ENCODE measurements around the gene MORN1.
"Not testable (repeated sequence)": the region's sequence is repeated elsewhere in the genome, so short reads cannot be mapped to it uniquely, and the experiment has no call there.

The MORN1 gene

DNA sequence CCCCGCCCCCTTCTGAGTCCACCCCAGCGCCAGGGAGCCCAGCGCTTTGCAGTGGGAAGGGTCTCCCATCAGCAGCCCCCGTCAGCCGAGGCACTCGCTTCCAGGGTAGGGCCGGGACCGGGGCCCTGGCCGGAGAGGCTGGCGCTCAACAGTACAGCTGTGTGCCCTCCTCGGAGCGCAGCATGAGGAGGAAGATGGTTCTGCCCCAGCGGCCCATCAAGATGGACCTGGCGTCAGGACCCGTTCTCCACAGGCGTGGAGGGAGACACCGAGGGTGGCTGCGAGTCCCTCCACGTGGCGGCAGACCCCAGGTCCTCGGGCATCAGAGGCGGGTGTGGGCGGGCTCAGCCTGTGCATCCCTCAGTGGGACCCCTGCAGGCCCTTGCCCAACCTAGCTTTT, 54.3 kb downstream of the MORN1 start:
- DNase-seq (ENCODE audit: low read depth) = no peak

DNA sequence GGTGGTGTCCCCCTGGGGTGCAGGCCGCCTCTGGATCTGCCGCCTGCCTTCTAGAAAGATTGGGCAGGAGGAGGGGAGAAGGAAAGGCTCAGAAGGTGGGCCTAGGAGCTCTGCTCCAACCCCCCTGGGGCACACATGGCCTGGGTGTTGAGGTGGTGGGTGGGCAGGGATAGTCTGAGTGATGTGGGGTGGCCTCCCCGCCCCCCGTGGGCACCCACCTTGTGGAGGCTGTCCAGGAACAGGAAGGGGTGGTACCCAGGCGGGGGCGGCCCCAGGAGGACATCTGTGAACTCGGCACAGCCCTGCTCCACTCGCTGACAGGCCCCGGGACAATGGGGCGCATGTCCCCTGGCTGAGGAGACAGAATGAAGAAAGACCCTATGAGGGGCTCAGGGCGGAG, 54.9 kb downstream of the MORN1 start:
- no peak for DNase-seq (ENCODE audit: low read depth)

- DNase-seq (ENCODE audit: low read depth) = no peak
Observed at GRCh38 chr1:2335721-2336455, 55.5 kb downstream of the MORN1 start.

- DNase-seq (ENCODE audit: low read depth) = no peak
Observed at GRCh38 chr1:2334883-2335534, 56.3 kb downstream of the MORN1 start.

GRCh38 chr1:2334366-2334765, 57.0 kb downstream of the MORN1 start:
- no peak for DNase-seq (ENCODE audit: low read depth)

GRCh38 chr1:2331580-2331979, 59.8 kb downstream of the MORN1 start:
- not testable (repeated sequence) for DNase-seq (ENCODE audit: low read depth)

DNA sequence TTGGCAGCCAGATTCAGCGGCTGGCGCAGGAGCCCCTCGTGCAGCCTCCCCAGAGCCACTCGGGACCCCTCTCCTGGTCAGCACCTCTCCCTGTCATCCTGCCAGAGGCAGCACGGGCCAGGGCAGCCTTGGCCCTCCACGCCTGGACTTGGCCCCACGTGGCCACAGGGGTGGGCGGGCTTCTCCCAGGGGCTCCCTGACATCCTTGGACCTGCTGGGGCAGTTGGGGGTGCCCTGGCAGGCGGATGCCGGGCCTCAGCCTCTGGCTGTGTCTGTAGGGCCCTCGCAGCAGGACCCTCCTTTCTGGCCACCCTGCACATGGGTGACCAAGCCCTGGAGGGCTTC, 60.2 kb downstream of the MORN1 start:
- no peak for DNase-seq (ENCODE audit: low read depth)

DNA sequence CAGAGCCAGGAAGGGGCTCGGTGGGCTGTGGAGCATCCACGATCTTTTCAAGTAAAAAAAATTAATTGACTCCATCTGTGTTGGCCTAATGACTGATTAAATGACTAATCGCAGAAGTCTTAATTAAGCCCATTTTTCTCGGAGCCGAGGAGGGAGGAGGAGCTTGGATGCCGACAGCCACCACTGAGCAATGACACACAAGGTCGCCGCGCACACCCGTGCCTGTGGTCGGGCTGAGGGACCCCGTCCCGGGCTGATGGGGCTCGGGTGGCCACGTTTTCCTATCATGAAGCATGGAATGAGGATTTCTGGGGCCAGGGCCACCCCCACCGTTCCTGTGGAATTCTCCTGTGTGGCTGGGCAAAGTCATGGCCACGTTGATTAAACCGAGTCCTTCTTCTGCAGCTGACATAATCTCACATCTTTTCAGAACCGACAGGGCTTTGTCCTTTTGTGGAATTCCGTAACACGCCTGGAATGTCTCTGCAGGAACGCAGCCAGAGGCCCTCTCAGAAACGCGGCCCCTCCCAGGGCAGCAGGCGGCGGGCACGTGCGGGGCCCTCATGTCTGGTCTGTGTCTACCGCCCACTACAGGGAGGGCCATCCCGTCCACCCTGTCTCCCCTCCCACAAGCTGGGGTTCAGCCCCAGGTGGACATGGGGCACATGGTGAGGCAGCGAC, 60.7 kb downstream of the MORN1 start:
- no peak for DNase-seq (ENCODE audit: low read depth)

GRCh38 chr1:2330035-2330434, 61.3 kb downstream of the MORN1 start:
- no peak for DNase-seq (ENCODE audit: low read depth)

DNA sequence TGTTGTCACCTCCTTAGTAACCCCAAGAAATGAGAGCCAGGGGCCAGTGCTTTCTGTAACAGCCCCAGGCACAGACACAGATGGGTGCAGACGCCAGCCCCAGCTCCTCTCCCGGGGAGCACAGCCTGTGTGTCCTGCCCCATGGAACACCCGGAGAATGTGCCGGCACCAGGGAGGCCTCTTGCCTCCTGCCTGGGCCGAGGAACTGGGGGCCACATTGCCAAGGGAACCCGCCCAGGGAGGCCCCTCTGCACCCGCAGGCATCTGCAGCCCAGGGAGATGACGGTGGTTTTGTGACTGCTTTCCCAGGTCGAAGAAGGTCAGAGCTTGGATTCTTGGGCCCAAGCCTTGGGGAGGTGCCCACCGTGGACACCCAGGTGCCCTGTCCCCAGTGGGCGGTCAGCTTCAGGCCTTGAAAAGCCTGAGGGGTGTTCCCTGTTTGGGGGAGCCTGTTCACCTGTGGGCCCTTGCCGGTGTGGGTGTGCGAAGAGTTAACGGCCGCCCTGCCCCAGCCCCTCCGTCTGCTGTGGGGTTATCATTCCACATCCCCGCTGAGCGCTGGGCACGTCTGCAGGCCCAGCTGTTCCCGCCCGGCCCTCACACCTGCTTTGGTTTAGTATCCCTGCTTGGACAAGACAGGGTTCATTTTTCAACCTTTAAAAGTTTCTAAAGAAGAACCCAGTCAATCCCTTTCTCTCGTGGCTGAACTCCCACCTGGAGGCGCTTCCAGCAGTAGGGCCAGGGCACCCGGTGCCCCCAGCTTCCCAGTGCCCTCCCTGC, 62.5 kb downstream of the MORN1 start:
- no peak for DNase-seq (ENCODE audit: low read depth)

DNA sequence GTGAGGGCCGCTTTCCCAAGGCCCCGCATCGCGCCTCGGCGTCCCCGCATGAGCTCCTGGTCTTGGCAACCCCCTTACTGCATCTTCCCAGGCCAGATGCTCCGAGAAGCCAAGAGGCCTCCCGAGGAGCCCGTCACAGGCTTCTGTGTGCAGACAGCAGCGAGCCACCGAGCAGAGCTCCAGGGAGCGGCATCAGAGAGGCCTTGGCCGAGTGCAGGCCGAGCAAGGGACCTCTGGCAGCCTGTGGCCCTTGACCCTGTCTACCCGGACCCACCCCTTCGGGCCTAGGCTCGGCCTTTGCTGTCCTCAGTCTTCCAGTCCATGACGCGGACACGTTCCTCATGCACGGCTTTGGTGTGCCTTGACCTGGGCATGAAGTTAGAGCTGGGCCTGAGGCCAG, 63.5 kb downstream of the MORN1 start:
- DNase-seq (ENCODE audit: low read depth) = no peak

DNA sequence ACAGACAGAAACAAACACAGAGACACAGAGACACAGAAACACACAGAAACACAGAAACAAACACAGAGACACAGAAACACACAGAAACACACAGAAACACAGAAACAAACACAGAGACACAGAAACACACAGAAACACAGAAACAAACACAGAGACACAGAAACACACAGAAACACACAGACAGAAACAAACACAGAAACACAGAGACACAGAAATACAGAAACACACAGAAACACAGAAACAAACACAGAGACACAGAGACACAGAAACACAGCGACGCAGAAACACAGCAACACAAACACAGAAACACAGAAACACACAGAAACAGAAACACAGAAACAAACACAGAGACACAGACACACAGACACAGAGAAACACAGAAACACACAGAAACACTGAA, 64.2 kb downstream of the MORN1 start:
- not testable (repeated sequence) for DNase-seq (ENCODE audit: low read depth)

GRCh38 chr1:2326524-2326923, 64.8 kb downstream of the MORN1 start:
- no peak for DNase-seq (ENCODE audit: low read depth)

- DNase-seq (ENCODE audit: low read depth) = no peak
Observed at GRCh38 chr1:2324553-2325366, 66.6 kb downstream of the MORN1 start.

DNA sequence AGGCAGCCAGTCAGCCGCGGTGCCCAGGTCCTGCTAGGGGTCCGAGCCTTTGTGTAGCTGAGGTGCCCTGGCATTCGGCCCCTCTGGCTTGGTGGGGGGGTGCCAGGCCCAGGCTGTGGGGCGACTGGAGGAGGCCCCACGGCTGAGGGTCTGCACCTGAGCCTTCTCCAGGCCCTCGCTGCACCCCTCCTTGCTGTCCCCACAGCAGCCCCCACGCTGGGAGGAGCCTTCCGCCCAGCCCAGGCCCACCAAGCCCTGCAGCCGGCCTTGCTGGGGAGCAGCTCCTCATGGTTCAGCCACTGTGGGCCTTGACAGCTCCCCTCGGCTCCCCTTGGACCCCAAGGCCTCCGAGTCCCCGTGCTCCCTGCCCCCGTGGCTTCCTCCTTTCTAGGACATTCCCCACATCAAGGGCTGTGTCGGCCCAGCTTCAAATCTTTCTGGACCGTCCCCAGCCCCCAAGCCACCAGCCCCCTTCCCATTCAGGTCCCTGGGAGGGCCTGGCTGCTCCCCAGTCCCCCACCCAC, 67.8 kb downstream of the MORN1 start:
- no peak for DNase-seq (ENCODE audit: low read depth)

DNA sequence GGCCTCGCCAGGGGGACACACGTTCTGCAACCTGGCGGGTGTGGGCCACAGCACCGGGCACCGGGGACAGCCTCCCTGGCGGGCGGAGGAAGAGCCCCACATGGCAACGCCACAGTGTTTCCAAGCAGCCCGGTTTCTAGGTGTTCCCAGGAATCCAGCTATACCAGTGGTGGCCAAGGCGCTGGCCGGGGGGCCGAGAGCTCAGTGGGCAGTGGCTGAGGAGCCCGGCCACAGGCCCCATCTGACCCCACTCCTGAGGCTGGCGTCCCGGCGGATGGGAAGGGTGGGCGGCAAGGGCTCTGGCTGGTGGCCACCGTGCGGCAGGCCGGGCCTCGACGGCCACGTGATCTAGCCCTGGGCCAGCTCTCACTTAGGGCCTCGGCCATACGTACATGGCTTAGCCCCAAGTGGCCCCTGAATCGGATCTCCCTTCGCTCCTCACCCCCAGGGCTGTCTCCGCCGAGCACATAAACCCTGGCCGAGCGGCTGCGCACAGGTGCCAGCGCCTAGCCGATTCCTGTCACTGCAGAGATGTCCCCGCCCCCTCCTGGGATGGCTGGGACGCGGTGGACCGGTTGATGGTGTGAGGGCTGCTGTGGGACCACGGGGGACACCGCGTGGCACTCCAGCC, 68.7 kb downstream of the MORN1 start:
- no peak for DNase-seq (ENCODE audit: low read depth)

DNA sequence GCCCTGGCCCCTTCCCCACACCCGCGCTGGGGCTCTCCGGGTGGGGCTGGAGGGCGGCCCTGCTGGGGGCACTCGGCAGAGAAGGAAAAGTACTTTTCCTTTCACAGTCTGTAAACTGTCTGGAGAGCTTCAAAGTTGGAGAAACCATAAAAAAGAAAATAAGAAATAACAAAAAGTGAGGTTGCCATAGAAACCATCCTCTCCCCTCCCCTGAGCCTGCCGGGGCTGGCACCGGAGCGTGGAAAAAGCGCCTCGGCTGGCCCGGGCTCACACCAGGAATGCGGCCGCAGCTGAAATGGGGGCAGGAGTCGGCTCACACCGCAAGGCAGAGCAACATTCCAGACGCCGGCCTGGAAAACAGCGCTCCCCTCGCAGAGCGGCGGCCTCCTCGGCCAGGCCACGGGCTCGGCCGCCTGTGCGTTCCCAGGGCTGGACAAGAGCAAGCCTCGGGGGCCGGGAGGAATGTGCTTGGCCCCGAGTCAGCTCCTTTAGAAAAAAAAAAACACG, 69.2 kb downstream of the MORN1 start:
- DNase-seq (ENCODE audit: low read depth) = no peak

- DNase-seq (ENCODE audit: low read depth) = no peak
Observed at GRCh38 chr1:2320760-2321667, 70.3 kb downstream of the MORN1 start.

- no peak for DNase-seq (ENCODE audit: low read depth)
Observed at GRCh38 chr1:2320006-2320405, 71.3 kb downstream of the MORN1 start.

DNA sequence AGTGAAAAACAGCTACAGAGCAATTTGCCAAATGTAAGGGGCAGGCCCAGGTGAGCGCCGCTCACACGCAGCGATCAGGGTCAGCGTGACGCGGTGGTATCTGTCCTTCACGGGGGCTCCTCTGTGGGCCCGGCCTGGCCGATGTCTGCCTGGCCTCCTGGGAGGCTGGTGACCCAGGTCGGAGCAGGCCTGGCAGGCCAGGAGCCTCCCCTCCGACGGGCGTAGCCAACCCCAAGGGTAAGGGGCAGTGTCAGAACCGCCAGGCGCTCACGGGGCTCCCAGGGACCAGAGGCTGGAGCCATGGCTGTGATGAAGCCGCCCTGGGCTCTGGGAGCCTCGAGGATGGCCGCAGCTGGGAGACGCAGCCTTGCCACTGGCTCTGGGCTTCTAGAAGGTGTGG, 72.1 kb downstream of the MORN1 start:
- DNase-seq (ENCODE audit: low read depth) = no peak
